H9 (cell line): ENCODE measurements around the gene NTMT2. TPM values are rescaled to one million over a fixed set of nuclear protein-coding genes. Genes with fewer than 3 reads are reported as not detected.

ENCODE experiments used
- DNase-seq: peaks from one replicate; pipeline ENCODE4 v3.0.0-alpha.2; 2017
- H2AFZ ChIP-seq: one replicate; pipeline ENCODE4 v1.6.1; 2013; ENCODE audit warnings: mild to moderate bottlenecking, low read length, control low read depth, moderate library complexity
- H2AK5ac ChIP-seq: 2 replicates; pipeline ENCODE4 v1.6.1; 2013; ENCODE audit warnings: low read length, control low read depth, mixed read lengths; ENCODE audit not compliant: insufficient read length
- H2BK120ac ChIP-seq: one replicate; pipeline ENCODE4 v1.6.1; 2013; ENCODE audit warnings: low read depth, mild to moderate bottlenecking, low read length, control low read depth, inconsistent platforms; ENCODE audit not compliant: poor library complexity, severe bottlenecking
- H2BK12ac ChIP-seq: 2 replicates; pipeline ENCODE4 v1.6.1; 2013; ENCODE audit warnings: low read length, control low read depth, mixed read lengths, low read depth; ENCODE audit not compliant: insufficient read length
- H2BK15ac ChIP-seq: 2 replicates; pipeline ENCODE4 v1.6.1; 2013; ENCODE audit warnings: low read depth, low read length, control low read depth
- H2BK20ac ChIP-seq: one replicate; pipeline ENCODE4 v1.6.1; 2013; ENCODE audit warnings: low read depth, mild to moderate bottlenecking, low read length, control low read depth, inconsistent platforms; ENCODE audit not compliant: poor library complexity, severe bottlenecking
- H2BK5ac ChIP-seq: 2 replicates; pipeline ENCODE4 v1.6.1; 2013; ENCODE audit warnings: low read length, control low read depth, mixed read lengths; ENCODE audit not compliant: insufficient read length
- H3K14ac ChIP-seq: 2 replicates; pipeline ENCODE4 v1.6.1; 2013; ENCODE audit warnings: low read length, control low read depth; ENCODE audit not compliant: insufficient read depth
- H3K18ac ChIP-seq: 2 replicates; pipeline ENCODE4 v1.6.1; 2013; ENCODE audit warnings: low read depth, mild to moderate bottlenecking, mixed read lengths, low read length, control low read depth; ENCODE audit not compliant: insufficient read length
- H3K23ac ChIP-seq: 2 replicates; pipeline ENCODE4 v1.6.1; 2013; ENCODE audit warnings: low read length, control low read depth, mixed read lengths, low read depth; ENCODE audit not compliant: insufficient read length
- H3K23me2 ChIP-seq: 2 replicates; pipeline ENCODE4 v1.6.1; 2013; ENCODE audit warnings: low read depth, mild to moderate bottlenecking, mixed read lengths, low read length, control low read depth; ENCODE audit not compliant: insufficient read length, poor library complexity, severe bottlenecking
- H3K27ac ChIP-seq: 2 replicates; pipeline ENCODE4 v1.5.1; 2013; ENCODE audit warnings: low read length, control low read depth, mixed read lengths, low read depth; ENCODE audit not compliant: insufficient read length
- H3K27me3 ChIP-seq: 2 replicates; pipeline ENCODE4 v1.6.1; 2013; ENCODE audit warnings: low read length, control low read depth, inconsistent platforms; ENCODE audit not compliant: insufficient read depth
- H3K4ac ChIP-seq: 2 replicates; pipeline ENCODE4 v1.6.1; 2013; ENCODE audit warnings: low read depth, mild to moderate bottlenecking, control low read depth, inconsistent platforms, low read length, moderate library complexity
- H3K4me1 ChIP-seq: 2 replicates; pipeline ENCODE4 v1.6.1; 2013; ENCODE audit warnings: low read length, control low read depth, inconsistent platforms; ENCODE audit not compliant: insufficient read depth
- H3K4me2 ChIP-seq: 2 replicates; pipeline ENCODE4 v1.6.1; 2013; ENCODE audit warnings: low read length, control low read depth, mixed read lengths; ENCODE audit not compliant: insufficient read length, insufficient read depth
- H3K56ac ChIP-seq: 2 replicates; pipeline ENCODE4 v1.6.1; 2013; ENCODE audit warnings: low read depth, mild to moderate bottlenecking, mixed read lengths, low read length, control low read depth; ENCODE audit not compliant: insufficient read length
- H3K79me1 ChIP-seq: 2 replicates; pipeline ENCODE4 v1.6.1; 2013; ENCODE audit warnings: low read depth, mild to moderate bottlenecking, moderate library complexity, low read length, control low read depth, inconsistent platforms; ENCODE audit not compliant: insufficient read depth, poor library complexity, severe bottlenecking
- H3K79me2 ChIP-seq: 2 replicates; pipeline ENCODE4 v1.6.1; 2013; ENCODE audit warnings: low read length, control low read depth, inconsistent platforms; ENCODE audit not compliant: insufficient read depth
- H3K9ac ChIP-seq: 2 replicates; pipeline ENCODE4 v1.6.1; 2013; ENCODE audit warnings: low read length, control low read depth, mixed read lengths; ENCODE audit not compliant: insufficient read length; ENCODE audit errors: extremely low read depth
- H3K9me3 ChIP-seq: one replicate; pipeline ENCODE4 v1.6.1; 2013; ENCODE audit warnings: low read depth, low read length, inconsistent platforms; ENCODE audit not compliant: control insufficient read depth
- H3T11ph ChIP-seq: one replicate; pipeline ENCODE4 v1.6.1; 2013; ENCODE audit warnings: mild to moderate bottlenecking, low read length, control low read depth, inconsistent platforms
- H4K20me1 ChIP-seq: one replicate; pipeline ENCODE4 v1.6.1; 2013; ENCODE audit not compliant: control insufficient read depth, insufficient read length, insufficient read depth
- H4K5ac ChIP-seq: 2 replicates; pipeline ENCODE4 v1.6.1; 2013; ENCODE audit warnings: low read depth, mild to moderate bottlenecking, mixed read lengths, low read length, control low read depth; ENCODE audit not compliant: insufficient read length
- H4K8ac ChIP-seq: replicated peaks from 2 replicates; pipeline ENCODE4 v1.6.1; 2013; ENCODE audit warnings: low read length, control low read depth, mixed read lengths, low read depth; ENCODE audit not compliant: insufficient read length
- H4K91ac ChIP-seq: 2 replicates; pipeline ENCODE4 v1.6.1; 2013; ENCODE audit warnings: low read depth, mild to moderate bottlenecking, moderate library complexity, mixed read lengths, low read length, control low read depth; ENCODE audit not compliant: insufficient read length
- H3K27ac Mint-ChIP-seq, 3 experiments: 2 replicates in 2 of 3; 3 replicates in 1 of 3; pipeline ENCODE4 v1.8.0; 2020 to 2021; ENCODE audit warnings: mixed read lengths in 3 of 3, mild to moderate bottlenecking in 1 of 3, moderate library complexity in 1 of 3
- H3K27me3 Mint-ChIP-seq: 2 replicates; pipeline ENCODE4 v1.8.0; 2021; ENCODE audit warnings: low read depth, mild to moderate bottlenecking, moderate library complexity, mixed read lengths
- H3K36me3 Mint-ChIP-seq, 3 experiments: 2 replicates in 2 of 3; 3 replicates in 1 of 3; pipeline ENCODE4 v1.8.0; 2020 to 2021; ENCODE audit warnings: low read depth in 3 of 3, mixed read lengths in 3 of 3; ENCODE audit not compliant: insufficient read depth in 1 of 3
- H3K4me1 Mint-ChIP-seq, 2 experiments: 2 replicates each; pipeline ENCODE4 v1.8.0; 2020; ENCODE audit warnings: mixed read lengths in 2 of 2
- H3K4me3 Mint-ChIP-seq, 2 experiments: 2 replicates in 1 of 2; 3 replicates in 1 of 2; pipeline ENCODE4 v1.8.0; 2020 to 2021; ENCODE audit warnings: mild to moderate bottlenecking in 2 of 2, mixed read lengths in 2 of 2, moderate library complexity in 1 of 2
- H3K9me3 Mint-ChIP-seq, 2 experiments: 2 replicates in 1 of 2; 3 replicates in 1 of 2; pipeline ENCODE4 v1.8.0; 2020; ENCODE audit warnings: mild to moderate bottlenecking in 2 of 2, mixed read lengths in 2 of 2, moderate library complexity in 1 of 2
- CTCF ChIP-seq: fragments of 200-600 bp; sonication (generic); conservative IDR thresholded peaks from 3 replicates; pipeline ENCODE4 v1.8.0; 2021; ENCODE audit warnings: antibody characterized with exemption, mild to moderate bottlenecking
- WGBS: extraction: QIAGEN DNeasy Blood & Tissue Kit; methylation state at CpG from one replicate; pipeline ENCODE4 v1.1.7; 2013; ENCODE audit warnings: missing lambda C conversion rate, low lambda C conversion rate, mixed read lengths; ENCODE audit not compliant: insufficient read length; ENCODE audit errors: extremely low coverage; 5-methylcytosine and 5-hydroxymethylcytosine counted together
- total RNA-seq: library from RNA; stranded (reverse); gene quantifications from 2 replicates; pipeline ENCODE4 v1.2.1, GENCODE V29; 2021

Gene NTMT2
- total RNA-seq, 1 experiment from 2014 or later: 0.28 TPM

- Histone ChIP-seq H3K9ac (no peak overlapping the region), H2BK15ac (no peak overlapping the region), H2BK120ac (no peak overlapping the region), H3K27me3 (no peaks in the 10 kb centered on the region), H4K5ac (no peak overlapping the region), H3K14ac (no peak overlapping the region), H3K56ac (no peak overlapping the region), H2AK5ac (no peak overlapping the region), H4K91ac (no peak overlapping the region), H3K9me3 (no peaks in the 10 kb centered on the region), H3K4ac (no peak overlapping the region), H3K23ac (no peak overlapping the region), H3K18ac (no peak overlapping the region), H2BK5ac (no peak overlapping the region), H3K4me1 (no peaks in the 10 kb centered on the region), H3K4me2 (no peak overlapping the region), H3K79me2 (no peaks in the 10 kb centered on the region), H3T11ph (no peak overlapping the region), H2AFZ (no peak overlapping the region), H3K79me1 (no peaks in the 10 kb centered on the region), H2BK20ac (no peak overlapping the region), H4K8ac (no peak overlapping the region), H3K23me2 (no peaks in the 10 kb centered on the region), H4K20me1 (no peaks in the 10 kb centered on the region), H2BK12ac (no peak overlapping the region), H3K27ac (no peak overlapping the region)
- no peak overlapping the region for H3K4me3 Mint-ChIP-seq
- WGBS: no CpG with 5 or more reads among the region's 2 CpGs
- DNase-seq: no peak
- H3K27ac Mint-ChIP-seq: no peak overlapping the region
- peaks cover 4% of the 10 kb centered on the region in 3 experiments; a peak in 5 of 7 replicates for H3K36me3 Mint-ChIP-seq
- TF ChIP-seq CTCF: no peak
- no peaks in the 10 kb centered on the region for H3K4me1 Mint-ChIP-seq
- H3K9me3 Mint-ChIP-seq: peaks cover 3 to 11% of the 10 kb centered on the region in 2 experiments; a peak in 4 of 5 replicates
- no peaks in the 10 kb centered on the region for H3K27me3 Mint-ChIP-seq
Observed at GRCh38 chr1:170157820-170158219, 12.1 kb downstream of the NTMT2 start.
